Activated T-cell treated with anti-CD3 and anti-CD28 coated beads for 4 hours (primary cell): ENCODE results near the gene CAMK1G.

Source experiments
- DNase-seq: peaks from one replicate; pipeline ENCODE4 v3.0.0-alpha.2; 2020

CAMK1G gene

GRCh38 chr1:209583408-209583807 is at the start of gene CAMK1G:
CAMK1G (plus strand) TSS chr1:209583714; CDS start chr1:209594984, 11,270 bp downstream.
- DNase-seq, result no peak

DNA sequence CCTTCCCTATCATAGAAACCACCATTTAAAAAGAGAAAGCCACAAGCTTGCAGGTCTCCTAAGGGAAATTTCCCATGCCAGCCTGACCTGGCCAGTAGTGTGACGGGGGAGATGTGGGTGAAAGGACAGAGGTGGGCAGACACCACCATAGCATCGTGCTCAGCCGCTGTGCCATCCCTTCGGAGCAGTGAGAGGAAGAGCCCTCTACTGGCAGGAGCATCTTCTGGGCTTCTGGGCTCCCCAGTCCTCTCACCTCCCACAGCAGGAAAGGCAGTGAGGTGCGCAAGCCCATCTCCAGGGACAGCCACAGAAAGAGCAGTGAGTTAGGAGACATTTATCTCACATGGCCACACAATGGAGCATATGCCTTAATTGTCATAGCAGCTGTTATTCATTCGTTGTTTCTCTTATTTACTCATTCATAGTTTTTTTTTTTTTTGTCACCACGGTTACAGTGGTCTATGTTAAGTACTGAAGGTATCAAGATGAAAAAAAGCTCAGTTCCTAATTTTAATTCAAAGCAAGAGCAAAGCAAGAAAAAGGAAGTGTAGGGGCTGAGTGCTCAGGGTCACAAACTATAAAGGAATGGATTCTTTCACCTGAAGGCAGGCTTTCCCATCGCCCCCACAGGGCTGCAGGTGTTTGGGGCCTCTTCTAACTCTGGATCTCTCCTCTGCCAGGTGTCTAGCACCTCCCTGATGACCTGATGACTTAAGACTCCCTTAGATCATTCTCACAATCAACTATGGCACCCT is 48.8 kb upstream of the CAMK1G start:
- no peak for DNase-seq

GRCh38 chr1:209536843-209537242 is 46.7 kb upstream of the CAMK1G start:
- no peak for DNase-seq

GRCh38 chr1:209537336-209538114 is 46.0 kb upstream of the CAMK1G start:
- DNase-seq, result no peak

DNA sequence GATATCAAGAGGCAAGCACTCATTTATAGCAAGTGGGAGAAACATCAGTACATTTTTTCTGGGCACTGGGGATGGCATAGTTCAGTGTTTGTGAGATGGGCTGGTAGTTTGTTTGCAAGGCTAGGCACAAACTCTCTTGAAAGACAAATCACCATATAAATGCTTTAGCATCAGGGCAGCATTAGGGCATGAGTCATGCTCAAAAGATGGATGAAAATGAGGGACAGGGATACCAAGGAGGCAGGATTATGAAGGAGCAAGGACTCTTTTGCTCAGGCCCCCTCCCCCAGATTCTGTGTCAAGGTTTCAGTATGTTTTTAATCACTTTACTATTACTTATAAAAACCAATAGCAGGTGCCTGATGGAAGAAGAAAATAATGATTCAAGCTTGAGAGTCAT is 43.9 kb upstream of the CAMK1G start:
- DNase-seq, result no peak

- no peak for DNase-seq
Observed at GRCh38 chr1:209542585-209542984, 40.9 kb upstream of the CAMK1G start.

DNA sequence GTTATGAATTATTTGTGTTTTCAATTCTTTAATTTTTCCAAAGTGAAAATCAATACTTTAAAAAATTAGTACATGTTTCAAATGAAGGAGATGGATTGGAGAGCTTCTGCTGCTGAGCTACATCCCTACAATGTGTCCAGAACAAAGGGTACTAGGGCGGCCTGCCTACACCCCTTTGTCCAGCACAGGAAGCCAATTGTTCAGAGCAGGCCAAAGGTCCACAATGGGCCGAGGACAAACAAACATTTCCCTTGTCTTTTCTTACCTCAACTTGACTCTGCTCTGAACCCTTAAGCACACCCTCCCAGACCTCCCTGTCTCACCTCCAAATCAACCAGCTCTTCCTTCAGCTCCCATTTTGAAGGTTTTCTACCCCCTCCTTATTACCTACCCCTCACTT is 39.4 kb upstream of the CAMK1G start:
- DNase-seq, result no peak

DNA sequence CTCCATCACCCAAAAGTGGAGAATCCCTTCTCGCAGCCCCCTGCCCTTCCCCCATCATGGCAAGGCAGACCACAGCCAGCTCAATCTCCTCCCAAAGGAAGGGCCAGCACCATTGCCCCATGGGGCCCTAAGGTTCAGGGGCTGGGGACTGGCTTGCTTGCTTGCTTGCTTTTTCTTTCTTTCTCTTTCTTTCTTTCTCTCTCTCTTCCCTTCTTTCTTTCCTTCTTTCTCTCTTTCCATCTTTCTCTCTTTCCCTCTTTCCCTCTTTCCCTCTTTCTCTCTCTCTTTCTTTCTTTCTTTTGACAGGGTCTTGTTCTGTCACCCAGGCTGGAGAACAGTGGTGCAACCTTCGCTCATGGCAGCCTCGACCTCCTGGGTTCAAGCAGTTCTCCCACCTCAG is 38.1 kb upstream of the CAMK1G start:
- no peak for DNase-seq

GRCh38 chr1:209546390-209547085 is 37.0 kb upstream of the CAMK1G start:
- no peak for DNase-seq

- DNase-seq, result no peak
Observed at GRCh38 chr1:209547626-209548025, 35.9 kb upstream of the CAMK1G start.

DNA sequence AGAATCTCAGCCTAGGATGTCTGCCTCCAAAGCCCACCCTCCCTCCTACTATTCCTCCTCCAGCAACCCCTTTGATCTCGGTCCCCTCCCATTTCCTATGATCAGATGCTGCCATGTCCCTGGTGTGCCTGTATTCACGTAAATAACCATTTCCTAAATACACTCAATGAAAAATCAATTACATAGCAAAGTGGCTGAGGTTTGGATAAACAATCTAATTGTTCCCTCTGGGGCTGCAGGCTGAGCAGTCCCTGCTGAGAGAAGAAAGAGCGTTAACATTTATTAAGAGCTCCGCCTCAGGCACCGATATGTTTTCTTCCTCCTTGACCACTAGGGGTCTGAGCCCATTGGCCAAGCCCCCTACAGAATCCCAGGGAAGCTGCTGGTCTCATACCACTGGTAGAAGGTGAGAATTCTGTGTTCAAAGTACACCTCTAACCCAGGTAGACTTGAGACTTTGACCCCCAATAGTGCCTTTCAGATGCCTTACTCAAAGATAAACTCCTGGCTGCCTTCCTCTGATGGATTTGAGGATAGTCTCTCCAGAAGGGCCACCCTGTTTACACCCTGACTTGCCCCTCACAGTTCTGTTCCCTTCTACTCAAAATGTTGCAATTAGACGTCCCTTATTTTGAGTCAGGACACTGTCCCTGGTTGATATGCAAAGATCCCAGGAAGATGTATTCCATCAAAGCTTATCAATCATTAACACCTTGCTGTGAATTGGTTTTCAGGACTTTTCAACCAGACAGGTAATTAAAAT is 33.9 kb upstream of the CAMK1G start:
- no peak for DNase-seq

GRCh38 chr1:209550519-209550918 is 33.0 kb upstream of the CAMK1G start:
- no peak for DNase-seq

GRCh38 chr1:209552406-209553264 is 30.9 kb upstream of the CAMK1G start:
- DNase-seq, result no peak

DNA sequence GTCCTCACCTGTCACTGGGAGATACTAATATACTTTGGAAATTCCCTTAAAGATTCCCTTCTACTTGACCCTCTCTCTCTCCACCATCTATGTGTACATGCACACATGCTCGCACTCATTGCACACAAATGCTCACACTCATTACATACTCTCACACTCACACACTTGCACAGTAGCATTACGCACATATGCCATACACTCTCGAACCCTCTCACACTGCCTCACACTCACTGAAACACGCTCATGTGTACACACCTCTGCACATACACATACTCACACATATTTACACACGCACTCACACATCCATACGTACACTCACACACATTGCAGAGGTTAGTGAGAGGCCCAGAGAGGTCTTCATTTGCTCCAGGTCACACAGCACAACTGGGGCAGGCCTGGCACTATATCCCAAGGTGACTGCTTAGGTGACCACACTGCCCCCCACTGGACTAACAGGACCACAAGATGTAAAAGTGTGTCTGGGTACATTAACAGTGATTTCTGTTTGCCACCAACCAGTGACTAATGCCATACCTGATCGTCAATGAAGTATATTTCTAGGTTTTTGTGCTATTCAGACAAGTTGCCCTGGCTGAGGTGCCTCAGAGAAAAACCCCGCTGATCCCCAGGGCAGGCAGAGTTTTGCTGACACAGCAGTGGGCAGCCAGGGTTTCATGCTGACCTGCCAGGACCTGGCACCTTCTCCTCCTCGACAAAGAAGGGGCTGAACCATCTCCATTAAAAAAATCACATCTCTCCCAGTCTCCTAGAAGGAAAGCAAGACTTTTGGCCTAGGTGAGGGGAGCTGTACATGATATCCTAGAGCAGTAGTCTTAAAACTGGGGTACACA is 28.5 kb upstream of the CAMK1G start:
- no peak for DNase-seq

- no peak for DNase-seq
Observed at GRCh38 chr1:209556162-209556690, 27.3 kb upstream of the CAMK1G start.

DNA sequence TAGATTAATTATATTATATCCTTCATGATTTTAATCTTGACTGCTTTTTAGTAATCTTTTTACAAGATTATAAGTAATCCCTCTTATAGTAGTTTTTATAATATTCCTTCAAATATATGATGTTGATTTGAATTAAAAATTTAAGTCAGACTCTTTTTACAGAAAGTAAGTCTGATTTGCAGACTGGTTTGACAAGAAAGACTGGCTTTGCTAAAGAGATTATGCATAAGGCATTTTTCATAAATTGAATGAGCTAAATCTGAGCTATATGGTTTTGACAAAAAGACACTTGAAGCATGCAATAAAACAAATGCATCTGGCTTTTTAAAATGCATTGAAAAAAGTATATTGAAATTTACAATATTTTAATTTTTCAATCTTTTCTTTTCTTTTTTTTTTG is 26.3 kb upstream of the CAMK1G start:
- DNase-seq, result no peak

DNA sequence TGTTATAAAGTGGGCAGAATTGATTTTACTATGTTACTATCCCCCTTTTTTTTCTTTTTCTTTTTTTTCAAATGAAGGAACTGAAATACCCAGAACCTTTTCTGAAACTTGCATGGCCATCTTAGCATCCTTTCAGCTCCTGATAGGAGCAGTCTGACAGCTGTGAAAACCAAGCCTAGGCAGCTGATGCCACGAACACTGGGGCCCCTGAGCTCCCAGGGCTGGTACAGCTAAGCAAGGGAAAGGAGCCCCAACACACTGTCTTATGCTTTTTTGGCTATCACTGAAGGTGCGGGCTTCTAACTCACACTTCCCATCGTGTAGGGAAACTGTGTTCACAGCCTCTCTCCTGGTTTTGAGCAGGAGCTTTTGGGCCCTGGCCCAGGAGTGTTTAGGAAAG is 23.0 kb upstream of the CAMK1G start:
- no peak for DNase-seq

DNA sequence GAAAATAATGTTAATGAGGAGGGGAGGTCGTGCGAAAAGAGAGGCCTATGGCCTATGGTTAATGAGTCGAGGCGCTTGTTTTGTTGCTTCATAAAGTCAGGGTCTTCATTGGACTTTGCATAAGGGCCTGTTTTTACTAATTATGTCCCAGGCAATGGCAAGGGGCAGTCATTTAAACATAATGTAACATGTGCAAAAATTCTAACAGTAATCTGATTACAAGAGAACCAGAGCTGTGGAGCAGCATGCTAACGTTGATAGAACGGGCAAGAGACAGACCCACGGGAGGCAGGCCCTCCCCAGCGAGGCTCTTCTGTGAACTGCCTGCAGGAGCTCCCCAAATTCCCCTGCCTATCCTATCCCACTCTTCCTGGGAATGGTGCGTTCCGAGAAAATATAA is 22.6 kb upstream of the CAMK1G start:
- no peak for DNase-seq

- DNase-seq, result no peak
Observed at GRCh38 chr1:209561532-209561931, 22.0 kb upstream of the CAMK1G start.

DNA sequence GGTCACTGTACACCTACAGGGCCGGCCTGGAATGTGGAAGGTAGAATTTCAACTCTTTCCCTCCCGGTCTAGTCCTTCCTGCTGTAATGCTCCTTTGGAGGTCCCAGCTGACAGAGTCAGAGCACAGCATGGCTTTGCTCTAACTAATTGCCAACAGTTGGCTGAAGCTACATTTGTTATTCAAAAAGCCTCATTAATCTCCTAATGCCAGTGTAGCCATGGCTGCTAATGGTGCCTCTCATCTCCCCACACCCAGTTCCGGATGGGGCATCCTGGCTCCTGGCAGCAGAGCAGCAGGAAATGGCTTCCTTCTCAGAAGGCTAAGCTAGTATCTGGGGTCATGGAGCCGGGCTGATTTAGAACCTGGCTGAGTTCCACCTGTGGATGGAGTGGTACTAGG is 18.7 kb upstream of the CAMK1G start:
- no peak for DNase-seq
